Thoracic aorta (tissue), 2 donors: ENCODE results near the gene GLB1L3. TPM values are rescaled to one million over a fixed set of nuclear protein-coding genes. Genes with fewer than 3 reads are reported as not detected.
"Not testable (repeated sequence)": the region's sequence is repeated elsewhere in the genome, so short reads cannot be mapped to it uniquely, and the experiment has no call there.

Experiments
- ATAC-seq: fragments of 150-250 bp; one replicate; pipeline ENCODE4 v1.8.0; 2017; ENCODE audit warnings: low read depth; ENCODE audit not compliant: insufficient number of reproducible peaks, low FRiP score
- DNase-seq: peaks from one replicate; pipeline ENCODE4 v3.0.0-alpha.2; 2020; ENCODE audit warnings: low spot score
- H3K27ac ChIP-seq, 2 donors: fragments of 200-600 bp; sonication (generic); 1 replicate in 1 of 2; 2 replicates in 1 of 2; pipeline ENCODE4 v1.5.1; 2016; ENCODE audit warnings: mild to moderate bottlenecking in 2 of 2, moderate library complexity in 2 of 2
- H3K27me3 ChIP-seq: fragments of 200-600 bp; sonication (generic); replicated peaks from 2 replicates; pipeline ENCODE4 v1.6.0; 2016; ENCODE audit warnings: mild to moderate bottlenecking; ENCODE audit not compliant: insufficient read depth
- H3K36me3 ChIP-seq: fragments of 200-600 bp; sonication (generic); one replicate; pipeline ENCODE4 v1.5.1; 2016
- H3K4me1 ChIP-seq, 2 donors: fragments of 200-600 bp; sonication (generic); 1 replicate in 1 of 2; 2 replicates in 1 of 2; pipeline versions ENCODE4 v1.5.1 to v1.6.0; 2016; ENCODE audit warnings: low read depth in 2 of 2, mild to moderate bottlenecking in 1 of 2; ENCODE audit not compliant: control insufficient read depth in 1 of 2
- H3K4me3 ChIP-seq: fragments of 200-600 bp; sonication (generic); 2 replicates; pipeline ENCODE4 v1.5.1; 2016; ENCODE audit warnings: mild to moderate bottlenecking
- H3K9me3 ChIP-seq: fragments of 200-600 bp; sonication (generic); 2 replicates; pipeline ENCODE4 v1.5.1; 2016
- CTCF ChIP-seq: fragments of 200-600 bp; sonication (generic); IDR thresholded peaks from one replicate; pipeline ENCODE4 v1.5.1; 2019; ENCODE audit warnings: antibody characterized with exemption
- total RNA-seq, 2 donors: library from RNA; depleted of rRNA; stranded (reverse); fragments of >200 nt; gene quantifications; one replicate each; pipeline versions ENCODE4 v1.1.0 to v1.2.3, GENCODE V29; 2016

GLB1L3 gene
- total RNA-seq, 2 donors from 2014 or later, result not detected

- ATAC-seq (no peak), DNase-seq (no peak)
- no peak overlapping the region for H3K27ac ChIP-seq
- H3K36me3 ChIP-seq, result no peaks in the 10 kb centered on the region
- no peaks in the 10 kb centered on the region for H3K27me3 ChIP-seq
- no peak overlapping the region for H3K4me3 ChIP-seq
- no peaks in the 10 kb centered on the region for H3K4me1 ChIP-seq
- H3K9me3 ChIP-seq, result no peaks in the 10 kb centered on the region
- no peak for TF ChIP-seq CTCF
Observed at GRCh38 chr11:134283461-134284230, 7.5 kb downstream of the GLB1L3 start.

GRCh38 chr11:134284349-134284748 lies 8.2 kb downstream of the GLB1L3 start:
- H3K36me3 ChIP-seq, result not testable (repeated sequence)

GRCh38 chr11:134287561-134287960 lies 11.4 kb downstream of the GLB1L3 start:
- no peak for ATAC-seq
- no peaks in the 10 kb centered on the region for H3K27me3 ChIP-seq
- no peak for DNase-seq

More at GRCh38 chr11:134284349-134284748, 8.2 kb downstream of the GLB1L3 start:
- not testable (repeated sequence) for H3K9me3 ChIP-seq, H3K27ac ChIP-seq, ATAC-seq, H3K4me3 ChIP-seq, H3K4me1 ChIP-seq, H3K27me3 ChIP-seq, DNase-seq

GRCh38 chr11:134288486-134288885 lies 12.3 kb downstream of the GLB1L3 start:
- Histone ChIP-seq H3K9me3 (no peaks in the 10 kb centered on the region), H3K27me3 (no peaks in the 10 kb centered on the region), H3K4me3 (no peak overlapping the region), H3K4me1 (no peaks in the 10 kb centered on the region), H3K36me3 (no peaks in the 10 kb centered on the region), H3K27ac (no peak overlapping the region)
- DNase-seq, result no peak
- ATAC-seq, result no peak
- no peak for TF ChIP-seq CTCF

More at GRCh38 chr11:134287561-134287960, 11.4 kb downstream of the GLB1L3 start:
- Histone ChIP-seq H3K9me3 (no peaks in the 10 kb centered on the region), H3K27ac (no peak overlapping the region), H3K4me1 (no peaks in the 10 kb centered on the region), H3K36me3 (no peaks in the 10 kb centered on the region), H3K4me3 (no peak overlapping the region)
- TF ChIP-seq CTCF, result no peak

- Histone ChIP-seq H3K27me3 (no peaks in the 10 kb centered on the region), H3K9me3 (no peaks in the 10 kb centered on the region), H3K36me3 (no peaks in the 10 kb centered on the region), H3K4me3 (no peak overlapping the region), H3K4me1 (no peaks in the 10 kb centered on the region), H3K27ac (no peak overlapping the region)
- ATAC-seq (no peak), DNase-seq (no peak)
- TF ChIP-seq CTCF, result no peak
Observed at GRCh38 chr11:134289167-134289566, 13.0 kb downstream of the GLB1L3 start.

- Histone ChIP-seq H3K4me1 (no peaks in the 10 kb centered on the region), H3K36me3 (no peaks in the 10 kb centered on the region), H3K27ac (no peak overlapping the region), H3K4me3 (no peak overlapping the region), H3K9me3 (no peaks in the 10 kb centered on the region), H3K27me3 (no peaks in the 10 kb centered on the region)
- ATAC-seq, result no peak
- DNase-seq, result no peak
- TF ChIP-seq CTCF, result no peak
Observed at GRCh38 chr11:134289789-134290188, 13.6 kb downstream of the GLB1L3 start.
